Liver (tissue), 9 donors: ENCODE data around the gene ERBB4. TPM values are rescaled to one million over a fixed set of nuclear protein-coding genes. Genes with fewer than 3 reads are reported as not detected.

Experiments
- DNase-seq: peaks from one replicate; pipeline ENCODE4 v3.0.0-alpha.2; 2017; ENCODE audit warnings: low spot score
- H3K27ac ChIP-seq, 2 donors: one replicate each; pipeline ENCODE4 v1.7.0; 2013; ENCODE audit warnings: inconsistent platforms in 2 of 2, low read length in 2 of 2, control low read depth in 1 of 2, low read depth in 1 of 2, mild to moderate bottlenecking in 1 of 2
- H3K27me3 ChIP-seq, 4 donors: one replicate each; pipeline versions ENCODE4 v1.6.1 to v1.7.0; 2013; ENCODE audit warnings: low read length in 3 of 4, inconsistent platforms in 1 of 4, mild to moderate bottlenecking in 1 of 4, moderate library complexity in 1 of 4; ENCODE audit not compliant: control insufficient read depth in 4 of 4, insufficient read depth in 4 of 4
- H3K36me3 ChIP-seq, 4 donors: one replicate each; pipeline versions ENCODE4 v1.6.1 to v1.7.0; 2013; ENCODE audit warnings: low read length in 3 of 4, mild to moderate bottlenecking in 3 of 4, low read depth in 1 of 4, moderate library complexity in 1 of 4; ENCODE audit not compliant: control insufficient read depth in 4 of 4, insufficient read depth in 3 of 4
- H3K4me1 ChIP-seq, 4 donors: one replicate each; pipeline versions ENCODE4 v1.6.1 to v1.7.0; 2013; ENCODE audit warnings: low read length in 3 of 4, mild to moderate bottlenecking in 3 of 4, moderate library complexity in 1 of 4; ENCODE audit not compliant: control insufficient read depth in 4 of 4, insufficient read depth in 4 of 4
- H3K4me3 ChIP-seq, 3 donors: one replicate each; pipeline versions ENCODE4 v1.6.1 to v1.7.0; 2013; ENCODE audit warnings: low read length in 3 of 3, control low read depth in 1 of 3, low read depth in 1 of 3, mild to moderate bottlenecking in 1 of 3
- H3K9ac ChIP-seq, 2 donors: one replicate each; pipeline ENCODE4 v1.7.0; 2013; ENCODE audit warnings: low read length in 2 of 2, mild to moderate bottlenecking in 2 of 2, moderate library complexity in 2 of 2, control low read depth in 1 of 2, low read depth in 1 of 2
- H3K9me3 ChIP-seq, 4 donors: one replicate each; pipeline versions ENCODE4 v1.6.1 to v1.7.0; 2013; ENCODE audit warnings: low read length in 3 of 4; ENCODE audit not compliant: control insufficient read depth in 4 of 4
- EGR1 ChIP-seq, 2 donors: IDR thresholded peaks; 2 replicates each; pipeline ENCODE4 v1.6.1; 2016 to 2018; ENCODE audit warnings: antibody characterized with exemption in 2 of 2, low read depth in 2 of 2
- FOXA1 ChIP-seq: IDR thresholded peaks from 2 replicates; pipeline ENCODE4 v1.6.1; 2016; ENCODE audit warnings: antibody characterized with exemption
- FOXA2 ChIP-seq: IDR thresholded peaks from 2 replicates; pipeline ENCODE4 v1.6.1; 2016; ENCODE audit warnings: antibody characterized with exemption
- GABPA ChIP-seq, 2 donors: IDR thresholded peaks in 1 of 2; conservative IDR thresholded peaks in 1 of 2; 2 replicates each; pipeline ENCODE4 v1.6.1; 2016; ENCODE audit warnings: antibody characterized with exemption in 2 of 2, mild to moderate bottlenecking in 1 of 2, moderate library complexity in 1 of 2
- HNF4A ChIP-seq, 2 donors: conservative IDR thresholded peaks; 2 replicates each; pipeline ENCODE4 v1.6.1; 2016; ENCODE audit warnings: antibody characterized with exemption in 2 of 2, mild to moderate bottlenecking in 2 of 2
- HNF4G ChIP-seq: IDR thresholded peaks from 2 replicates; pipeline ENCODE4 v1.6.1; 2016; ENCODE audit warnings: antibody characterized with exemption
- JUND ChIP-seq, 2 donors: IDR thresholded peaks; 2 replicates each; pipeline ENCODE4 v1.6.1; 2016; ENCODE audit warnings: antibody characterized with exemption in 2 of 2
- NR2F2 ChIP-seq: IDR thresholded peaks from 2 replicates; pipeline ENCODE4 v1.6.1; 2016; ENCODE audit warnings: antibody characterized with exemption
- RAD21 ChIP-seq, 2 donors: IDR thresholded peaks; 2 replicates each; pipeline ENCODE4 v1.6.1; 2016; ENCODE audit warnings: antibody characterized with exemption in 2 of 2, mild to moderate bottlenecking in 2 of 2
- RXRA ChIP-seq, 2 donors: IDR thresholded peaks; 2 replicates each; pipeline ENCODE4 v1.6.1; 2017 to 2018; ENCODE audit warnings: antibody characterized with exemption in 2 of 2, mild to moderate bottlenecking in 1 of 2
- SP1 ChIP-seq: IDR thresholded peaks from 2 replicates; pipeline ENCODE4 v1.6.1; 2018; ENCODE audit warnings: antibody characterized with exemption, mild to moderate bottlenecking
- TAF1 ChIP-seq: conservative IDR thresholded peaks from 2 replicates; pipeline ENCODE4 v1.6.1; 2016; ENCODE audit warnings: antibody characterized with exemption, mild to moderate bottlenecking
- YY1 ChIP-seq: IDR thresholded peaks from 2 replicates; pipeline ENCODE4 v1.6.1; 2016; ENCODE audit warnings: antibody characterized with exemption, mild to moderate bottlenecking
- WGBS: extraction: QIAGEN DNeasy Blood & Tissue Kit; methylation state at CpG from one replicate; pipeline ENCODE4 v1.1.7; 2013; 5-methylcytosine and 5-hydroxymethylcytosine counted together
- polyA plus RNA-seq, 2 donors: library from polyadenylated mRNA; stranded (reverse) in 1 of 2; unstranded in 1 of 2; fragments of 200-250 nt in 1 of 2; fragments of >200 nt in 1 of 2; fragmentation: Nextera tagmentation in 1 of 2; extraction: Ambion mirVana in 1 of 2; gene quantifications; one replicate each; pipeline versions ENCODE4 v1.2.1 to v1.2.3, GENCODE V29; 2013 to 2015
- total RNA-seq, 2 donors: library from RNA; depleted of rRNA; stranded (reverse); fragments of >200 nt; gene quantifications; one replicate each; pipeline ENCODE4 v1.2.3, GENCODE V29; 2014
- TF ChIP-seq, protein P1 (sequence below): IDR thresholded peaks from 2 replicates; pipeline ENCODE4 v1.6.1; 2016; ENCODE audit warnings: antibody characterized with exemption
- TF ChIP-seq, protein P2 (sequence below): fragments of 150-350 bp; IDR thresholded peaks from 2 replicates; pipeline ENCODE4 v1.5.1; 2017; ENCODE audit warnings: improper control_type of control experiment, low read depth, low read length; ENCODE audit not compliant: missing input control
- TF ChIP-seq, protein P3 (sequence below): IDR thresholded peaks from 2 replicates; pipeline ENCODE4 v1.6.1; 2016; ENCODE audit warnings: antibody characterized with exemption, mild to moderate bottlenecking
- TF ChIP-seq, protein P4 (sequence below): IDR thresholded peaks from 2 replicates; pipeline ENCODE4 v1.6.1; 2016; ENCODE audit warnings: antibody characterized with exemption
- TF ChIP-seq, protein P5 (sequence below): IDR thresholded peaks from 2 replicates; pipeline ENCODE4 v1.6.1; 2016; ENCODE audit warnings: antibody characterized with exemption
- donor health status: healthy.
- donor health status: healthy.
- donor health status: healthy.
- donor health status: healthy.
- donor health status: healthy.

ERBB4 gene
- total and polyA plus RNA-seq, 4 donors = 0.03 to 0.42 TPM; not detected in 2

DNA sequence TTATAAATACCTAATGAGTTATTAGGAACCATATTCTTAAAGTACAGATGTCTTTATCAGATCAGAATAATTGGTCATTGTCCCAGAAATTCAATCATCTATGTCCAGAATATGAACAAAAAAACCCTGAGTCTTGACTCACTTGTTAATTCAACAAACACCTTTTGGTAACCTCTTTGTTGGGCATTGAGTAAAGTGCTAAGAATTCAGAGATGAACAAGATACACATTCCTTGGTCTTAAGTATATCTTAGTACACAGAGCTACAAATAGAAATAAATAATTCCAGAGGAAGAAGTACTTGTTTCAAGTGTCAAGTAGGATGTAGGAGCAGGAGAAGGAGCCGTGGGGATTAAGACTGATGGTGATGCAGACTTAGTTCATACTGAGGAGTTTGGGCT, 1184.1 kb downstream of the ERBB4 start:
- no peak overlapping the region for H3K9ac ChIP-seq
- H3K9me3 ChIP-seq = no peaks in the 10 kb centered on the region
- H3K4me3 ChIP-seq = no peak overlapping the region
- H3K27me3 ChIP-seq = no peaks in the 10 kb centered on the region
- no peaks in the 10 kb centered on the region for H3K4me1 ChIP-seq
- 78% methylated on average over 1 of the region's 1 CpG for WGBS
- H3K36me3 ChIP-seq = no peaks in the 10 kb centered on the region
- no peak for DNase-seq
- TF ChIP-seq EGR1 (IDR thresholded peaks at IDR 0.05; ENCODE audit: low read depth in 2 of 2) (no peak), NR2F2 (no peak), YY1 (no peak), HNF4G (no peak), JUND (IDR thresholded peaks at IDR 0.05) (no peak), GABPA (IDR thresholded peaks at IDR 0.05 in 1 of 2, conservative IDR thresholded peaks at IDR 0.05 in 1 of 2) (no peak), RAD21 (IDR thresholded peaks at IDR 0.05) (no peak), RXRA (IDR thresholded peaks at IDR 0.05) (no peak), HNF4A (conservative IDR thresholded peaks at IDR 0.05) (no peak), FOXA2 (no peak), SP1 (no peak), TAF1 (no peak), FOXA1 (no peak)
- TF ChIP-seq, protein P1, sequence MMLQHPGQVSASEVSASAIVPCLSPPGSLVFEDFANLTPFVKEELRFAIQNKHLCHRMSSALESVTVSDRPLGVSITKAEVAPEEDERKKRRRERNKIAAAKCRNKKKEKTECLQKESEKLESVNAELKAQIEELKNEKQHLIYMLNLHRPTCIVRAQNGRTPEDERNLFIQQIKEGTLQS = no peak
- TF ChIP-seq, protein P2, sequence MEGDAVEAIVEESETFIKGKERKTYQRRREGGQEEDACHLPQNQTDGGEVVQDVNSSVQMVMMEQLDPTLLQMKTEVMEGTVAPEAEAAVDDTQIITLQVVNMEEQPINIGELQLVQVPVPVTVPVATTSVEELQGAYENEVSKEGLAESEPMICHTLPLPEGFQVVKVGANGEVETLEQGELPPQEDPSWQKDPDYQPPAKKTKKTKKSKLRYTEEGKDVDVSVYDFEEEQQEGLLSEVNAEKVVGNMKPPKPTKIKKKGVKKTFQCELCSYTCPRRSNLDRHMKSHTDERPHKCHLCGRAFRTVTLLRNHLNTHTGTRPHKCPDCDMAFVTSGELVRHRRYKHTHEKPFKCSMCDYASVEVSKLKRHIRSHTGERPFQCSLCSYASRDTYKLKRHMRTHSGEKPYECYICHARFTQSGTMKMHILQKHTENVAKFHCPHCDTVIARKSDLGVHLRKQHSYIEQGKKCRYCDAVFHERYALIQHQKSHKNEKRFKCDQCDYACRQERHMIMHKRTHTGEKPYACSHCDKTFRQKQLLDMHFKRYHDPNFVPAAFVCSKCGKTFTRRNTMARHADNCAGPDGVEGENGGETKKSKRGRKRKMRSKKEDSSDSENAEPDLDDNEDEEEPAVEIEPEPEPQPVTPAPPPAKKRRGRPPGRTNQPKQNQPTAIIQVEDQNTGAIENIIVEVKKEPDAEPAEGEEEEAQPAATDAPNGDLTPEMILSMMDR = no peak
- TF ChIP-seq, protein P3, sequence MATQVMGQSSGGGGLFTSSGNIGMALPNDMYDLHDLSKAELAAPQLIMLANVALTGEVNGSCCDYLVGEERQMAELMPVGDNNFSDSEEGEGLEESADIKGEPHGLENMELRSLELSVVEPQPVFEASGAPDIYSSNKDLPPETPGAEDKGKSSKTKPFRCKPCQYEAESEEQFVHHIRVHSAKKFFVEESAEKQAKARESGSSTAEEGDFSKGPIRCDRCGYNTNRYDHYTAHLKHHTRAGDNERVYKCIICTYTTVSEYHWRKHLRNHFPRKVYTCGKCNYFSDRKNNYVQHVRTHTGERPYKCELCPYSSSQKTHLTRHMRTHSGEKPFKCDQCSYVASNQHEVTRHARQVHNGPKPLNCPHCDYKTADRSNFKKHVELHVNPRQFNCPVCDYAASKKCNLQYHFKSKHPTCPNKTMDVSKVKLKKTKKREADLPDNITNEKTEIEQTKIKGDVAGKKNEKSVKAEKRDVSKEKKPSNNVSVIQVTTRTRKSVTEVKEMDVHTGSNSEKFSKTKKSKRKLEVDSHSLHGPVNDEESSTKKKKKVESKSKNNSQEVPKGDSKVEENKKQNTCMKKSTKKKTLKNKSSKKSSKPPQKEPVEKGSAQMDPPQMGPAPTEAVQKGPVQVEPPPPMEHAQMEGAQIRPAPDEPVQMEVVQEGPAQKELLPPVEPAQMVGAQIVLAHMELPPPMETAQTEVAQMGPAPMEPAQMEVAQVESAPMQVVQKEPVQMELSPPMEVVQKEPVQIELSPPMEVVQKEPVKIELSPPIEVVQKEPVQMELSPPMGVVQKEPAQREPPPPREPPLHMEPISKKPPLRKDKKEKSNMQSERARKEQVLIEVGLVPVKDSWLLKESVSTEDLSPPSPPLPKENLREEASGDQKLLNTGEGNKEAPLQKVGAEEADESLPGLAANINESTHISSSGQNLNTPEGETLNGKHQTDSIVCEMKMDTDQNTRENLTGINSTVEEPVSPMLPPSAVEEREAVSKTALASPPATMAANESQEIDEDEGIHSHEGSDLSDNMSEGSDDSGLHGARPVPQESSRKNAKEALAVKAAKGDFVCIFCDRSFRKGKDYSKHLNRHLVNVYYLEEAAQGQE = no peak
- TF ChIP-seq, protein P4, sequence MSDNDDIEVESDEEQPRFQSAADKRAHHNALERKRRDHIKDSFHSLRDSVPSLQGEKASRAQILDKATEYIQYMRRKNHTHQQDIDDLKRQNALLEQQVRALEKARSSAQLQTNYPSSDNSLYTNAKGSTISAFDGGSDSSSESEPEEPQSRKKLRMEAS = no peak
- TF ChIP-seq, protein P5, sequence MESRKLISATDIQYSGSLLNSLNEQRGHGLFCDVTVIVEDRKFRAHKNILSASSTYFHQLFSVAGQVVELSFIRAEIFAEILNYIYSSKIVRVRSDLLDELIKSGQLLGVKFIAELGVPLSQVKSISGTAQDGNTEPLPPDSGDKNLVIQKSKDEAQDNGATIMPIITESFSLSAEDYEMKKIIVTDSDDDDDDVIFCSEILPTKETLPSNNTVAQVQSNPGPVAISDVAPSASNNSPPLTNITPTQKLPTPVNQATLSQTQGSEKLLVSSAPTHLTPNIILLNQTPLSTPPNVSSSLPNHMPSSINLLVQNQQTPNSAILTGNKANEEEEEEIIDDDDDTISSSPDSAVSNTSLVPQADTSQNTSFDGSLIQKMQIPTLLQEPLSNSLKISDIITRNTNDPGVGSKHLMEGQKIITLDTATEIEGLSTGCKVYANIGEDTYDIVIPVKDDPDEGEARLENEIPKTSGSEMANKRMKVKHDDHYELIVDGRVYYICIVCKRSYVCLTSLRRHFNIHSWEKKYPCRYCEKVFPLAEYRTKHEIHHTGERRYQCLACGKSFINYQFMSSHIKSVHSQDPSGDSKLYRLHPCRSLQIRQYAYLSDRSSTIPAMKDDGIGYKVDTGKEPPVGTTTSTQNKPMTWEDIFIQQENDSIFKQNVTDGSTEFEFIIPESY = no peak
- no peak overlapping the region for H3K27ac ChIP-seq
